ENCODE data around the gene ZSCAN31. TPM values are rescaled to one million over a fixed set of nuclear protein-coding genes. Genes with fewer than 3 reads are reported as not detected.
"Not testable (repeated sequence)": the region's sequence is repeated elsewhere in the genome, so short reads cannot be mapped to it uniquely, and the experiment has no call there.

The ZSCAN31 gene
- polyA plus RNA-seq, 1 experiment = 5.0 TPM

DNA sequence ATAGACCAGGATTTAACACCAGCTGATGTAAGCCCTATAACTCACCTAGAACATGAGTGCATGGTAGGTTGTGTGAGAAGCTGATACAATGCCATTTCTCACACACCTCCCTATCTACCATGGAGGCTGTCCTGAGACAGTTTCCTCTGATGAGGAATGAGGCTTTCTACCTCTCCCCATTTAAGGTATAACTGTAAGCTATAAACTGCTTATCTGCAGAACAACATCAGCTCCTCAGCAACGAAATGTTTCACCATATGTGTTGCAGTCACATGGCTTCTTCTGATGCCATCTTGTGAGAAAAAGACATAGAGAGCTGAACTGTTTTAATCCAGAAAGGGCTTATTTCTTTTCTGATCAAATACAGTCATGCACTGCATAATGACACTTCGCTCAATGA lies 34.5 kb upstream of the ZSCAN31 start:
- TF ChIP-seq, protein P1, sequence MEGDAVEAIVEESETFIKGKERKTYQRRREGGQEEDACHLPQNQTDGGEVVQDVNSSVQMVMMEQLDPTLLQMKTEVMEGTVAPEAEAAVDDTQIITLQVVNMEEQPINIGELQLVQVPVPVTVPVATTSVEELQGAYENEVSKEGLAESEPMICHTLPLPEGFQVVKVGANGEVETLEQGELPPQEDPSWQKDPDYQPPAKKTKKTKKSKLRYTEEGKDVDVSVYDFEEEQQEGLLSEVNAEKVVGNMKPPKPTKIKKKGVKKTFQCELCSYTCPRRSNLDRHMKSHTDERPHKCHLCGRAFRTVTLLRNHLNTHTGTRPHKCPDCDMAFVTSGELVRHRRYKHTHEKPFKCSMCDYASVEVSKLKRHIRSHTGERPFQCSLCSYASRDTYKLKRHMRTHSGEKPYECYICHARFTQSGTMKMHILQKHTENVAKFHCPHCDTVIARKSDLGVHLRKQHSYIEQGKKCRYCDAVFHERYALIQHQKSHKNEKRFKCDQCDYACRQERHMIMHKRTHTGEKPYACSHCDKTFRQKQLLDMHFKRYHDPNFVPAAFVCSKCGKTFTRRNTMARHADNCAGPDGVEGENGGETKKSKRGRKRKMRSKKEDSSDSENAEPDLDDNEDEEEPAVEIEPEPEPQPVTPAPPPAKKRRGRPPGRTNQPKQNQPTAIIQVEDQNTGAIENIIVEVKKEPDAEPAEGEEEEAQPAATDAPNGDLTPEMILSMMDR (IDR thresholded peaks at IDR 0.05; ENCODE audit: low read depth, low read length) = no peak
- CTCF ChIA-PET = no interaction called here
- H3K9me3 ChIP-seq (ENCODE audit: control insufficient read depth, insufficient read depth, low read length) = no peaks in the 10 kb centered on the region
- H3K27ac ChIP-seq (ENCODE audit: low read depth, low read length) = no peak overlapping the region
- H3K27me3 ChIP-seq (ENCODE audit: control insufficient read depth, insufficient read depth, low read length) = no peaks in the 10 kb centered on the region
- no peak overlapping the region for H3K4me3 ChIP-seq (ENCODE audit: low read depth, low read length)
- DNase-seq (ENCODE audit: low read depth, low spot score) = no peak
- POLR2A ChIA-PET = no interaction called here

DNA sequence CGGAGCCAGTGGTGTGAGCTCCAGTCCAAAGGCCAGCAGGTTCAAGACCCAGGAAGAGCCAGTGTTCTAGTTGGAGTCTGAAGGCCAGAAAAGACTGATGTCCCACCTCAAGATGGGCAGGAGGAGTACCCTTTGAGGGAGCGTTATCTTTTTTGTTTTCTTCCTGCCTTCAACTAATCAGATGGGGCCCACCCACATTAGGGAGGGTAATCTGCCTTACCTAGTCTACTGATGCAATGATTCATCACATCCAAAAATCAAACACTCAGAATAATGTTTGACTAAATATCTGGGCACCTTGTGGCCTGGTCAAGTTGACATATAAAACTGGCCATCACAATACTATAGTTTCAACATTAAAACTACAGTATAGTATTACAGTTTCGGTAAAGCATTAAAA lies 33.5 kb upstream of the ZSCAN31 start:
- no peak overlapping the region for H3K4me3 ChIP-seq (ENCODE audit: low read depth, low read length)
- TF ChIP-seq, protein P1 (IDR thresholded peaks at IDR 0.05; ENCODE audit: low read depth, low read length) = no peak
- CTCF ChIA-PET = no interaction called here
- H3K27ac ChIP-seq (ENCODE audit: low read depth, low read length) = no peak overlapping the region
- POLR2A ChIA-PET = no interaction called here
- DNase-seq (ENCODE audit: low read depth, low spot score) = no peak
- no peaks in the 10 kb centered on the region for H3K27me3 ChIP-seq (ENCODE audit: control insufficient read depth, insufficient read depth, low read length)
- H3K9me3 ChIP-seq (ENCODE audit: control insufficient read depth, insufficient read depth, low read length) = no peaks in the 10 kb centered on the region

DNA sequence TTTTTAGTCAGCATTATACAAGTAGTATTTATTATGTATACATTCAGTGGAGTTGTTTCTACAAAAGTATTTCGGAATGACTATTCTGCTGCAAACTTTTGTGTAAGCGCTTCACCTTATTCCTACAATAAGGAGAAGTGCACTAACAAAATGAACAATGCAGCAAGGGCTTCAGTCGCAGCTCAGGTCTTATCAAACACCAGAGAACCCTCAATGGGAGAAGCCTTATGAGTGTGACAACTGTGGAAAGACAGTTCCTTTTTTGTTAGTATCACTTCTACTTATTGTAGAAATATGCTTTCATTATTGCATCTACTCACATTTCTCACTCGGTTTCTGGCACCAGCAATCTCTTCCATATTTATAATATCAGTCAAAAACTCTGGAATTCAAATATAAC lies 32.6 kb upstream of the ZSCAN31 start:
- DNase-seq (ENCODE audit: low read depth, low spot score) = no peak
- Histone ChIP-seq H3K9me3 (ENCODE audit: control insufficient read depth, insufficient read depth, low read length) (no peaks in the 10 kb centered on the region), H3K27me3 (ENCODE audit: control insufficient read depth, insufficient read depth, low read length) (no peaks in the 10 kb centered on the region), H3K4me3 (ENCODE audit: low read depth, low read length) (no peak overlapping the region), H3K27ac (ENCODE audit: low read depth, low read length) (no peak overlapping the region)
- TF ChIP-seq, protein P1 (IDR thresholded peaks at IDR 0.05; ENCODE audit: low read depth, low read length) = no peak
- ChIA-PET CTCF (no interaction called here), POLR2A (no interaction called here)

DNA sequence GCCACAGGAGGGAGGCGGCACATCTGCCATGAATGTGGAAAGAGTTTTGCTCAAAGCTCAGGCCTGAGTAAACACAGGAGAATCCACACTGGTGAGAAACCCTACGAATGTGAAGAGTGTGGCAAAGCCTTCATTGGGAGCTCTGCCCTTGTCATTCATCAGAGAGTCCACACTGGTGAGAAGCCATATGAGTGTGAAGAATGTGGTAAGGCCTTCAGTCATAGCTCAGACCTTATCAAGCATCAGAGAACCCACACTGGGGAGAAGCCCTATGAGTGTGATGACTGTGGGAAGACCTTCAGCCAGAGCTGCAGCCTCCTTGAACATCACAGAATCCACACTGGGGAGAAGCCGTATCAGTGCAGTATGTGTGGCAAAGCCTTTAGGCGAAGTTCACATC lies 29.6 kb upstream of the ZSCAN31 start:
- H3K4me3 ChIP-seq (ENCODE audit: low read depth, low read length); DNase-seq (ENCODE audit: low read depth, low spot score); H3K27me3 ChIP-seq (ENCODE audit: control insufficient read depth, insufficient read depth, low read length); H3K9me3 ChIP-seq (ENCODE audit: control insufficient read depth, insufficient read depth, low read length); H3K27ac ChIP-seq (ENCODE audit: low read depth, low read length); POLR2A ChIA-PET: not testable (repeated sequence)
- CTCF ChIA-PET = interaction anchor here (0.5 to 1.4 kb wide), 2 partner anchors 10 to 196 kb away, joined by 3 to 6 read pairs; no protein-coding TSS in a partner anchor

DNA sequence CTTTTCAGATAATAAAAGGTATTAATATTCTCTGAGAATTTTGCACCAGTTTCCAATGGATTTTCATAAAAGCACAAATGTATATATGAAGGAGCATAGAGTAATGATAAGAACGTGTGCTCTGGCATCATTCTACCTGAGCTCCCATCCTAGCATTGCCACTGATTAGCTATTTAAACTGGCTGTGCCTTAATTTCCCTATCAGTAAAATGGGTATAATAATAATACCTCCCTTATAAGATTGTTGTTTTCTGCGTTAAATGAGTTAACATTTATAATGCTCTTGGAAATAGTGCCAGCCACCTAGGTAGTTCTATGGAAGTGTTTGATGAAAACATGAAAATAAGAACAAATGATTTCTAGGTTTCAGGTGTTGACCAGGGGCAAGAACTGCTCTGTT lies 25.0 kb upstream of the ZSCAN31 start:
- TF ChIP-seq, protein P1 (IDR thresholded peaks at IDR 0.05; ENCODE audit: low read depth, low read length) = no peak
- H3K4me3 ChIP-seq (ENCODE audit: low read depth, low read length) = no peak overlapping the region
- CTCF ChIA-PET = interaction anchor here (1.2 kb wide), 1 partner anchor 21 kb away, joined by 4 read pairs; no protein-coding TSS in a partner anchor
- no peaks in the 10 kb centered on the region for H3K27me3 ChIP-seq (ENCODE audit: control insufficient read depth, insufficient read depth, low read length)
- H3K27ac ChIP-seq (ENCODE audit: low read depth, low read length) = no peak overlapping the region
- no peaks in the 10 kb centered on the region; the same call in 1 of the 2 replicates for H3K9me3 ChIP-seq (ENCODE audit: control insufficient read depth, insufficient read depth, low read length)
- DNase-seq (ENCODE audit: low read depth, low spot score) = no peak
- POLR2A ChIA-PET = no interaction called here

DNA sequence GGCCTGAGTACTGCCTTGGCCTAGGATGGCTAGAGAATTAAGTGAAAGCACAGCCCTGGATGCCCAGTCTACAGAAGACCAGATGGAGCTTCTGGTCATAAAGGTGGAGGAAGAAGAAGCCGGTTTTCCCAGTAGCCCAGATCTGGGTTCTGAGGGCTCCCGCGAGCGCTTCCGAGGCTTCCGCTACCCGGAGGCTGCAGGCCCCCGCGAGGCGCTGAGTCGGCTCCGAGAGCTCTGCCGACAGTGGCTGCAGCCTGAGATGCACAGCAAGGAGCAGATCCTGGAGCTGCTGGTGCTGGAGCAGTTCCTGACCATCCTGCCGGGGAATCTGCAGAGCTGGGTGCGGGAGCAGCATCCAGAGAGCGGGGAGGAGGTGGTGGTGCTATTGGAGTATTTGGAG lies 23.6 kb upstream of the ZSCAN31 start:
- H3K27ac ChIP-seq (ENCODE audit: low read depth, low read length); H3K27me3 ChIP-seq (ENCODE audit: control insufficient read depth, insufficient read depth, low read length); CTCF ChIA-PET; DNase-seq (ENCODE audit: low read depth, low spot score); POLR2A ChIA-PET; H3K9me3 ChIP-seq (ENCODE audit: control insufficient read depth, insufficient read depth, low read length); H3K4me3 ChIP-seq (ENCODE audit: low read depth, low read length): not testable (repeated sequence)

Data from AG04450 (cell line).